Measurements from ENCODE around the gene CPNE2.
"Not testable (repeated sequence)": the region's sequence is repeated elsewhere in the genome, so short reads cannot be mapped to it uniquely, and the experiment has no call there.

Gene CPNE2

DNA sequence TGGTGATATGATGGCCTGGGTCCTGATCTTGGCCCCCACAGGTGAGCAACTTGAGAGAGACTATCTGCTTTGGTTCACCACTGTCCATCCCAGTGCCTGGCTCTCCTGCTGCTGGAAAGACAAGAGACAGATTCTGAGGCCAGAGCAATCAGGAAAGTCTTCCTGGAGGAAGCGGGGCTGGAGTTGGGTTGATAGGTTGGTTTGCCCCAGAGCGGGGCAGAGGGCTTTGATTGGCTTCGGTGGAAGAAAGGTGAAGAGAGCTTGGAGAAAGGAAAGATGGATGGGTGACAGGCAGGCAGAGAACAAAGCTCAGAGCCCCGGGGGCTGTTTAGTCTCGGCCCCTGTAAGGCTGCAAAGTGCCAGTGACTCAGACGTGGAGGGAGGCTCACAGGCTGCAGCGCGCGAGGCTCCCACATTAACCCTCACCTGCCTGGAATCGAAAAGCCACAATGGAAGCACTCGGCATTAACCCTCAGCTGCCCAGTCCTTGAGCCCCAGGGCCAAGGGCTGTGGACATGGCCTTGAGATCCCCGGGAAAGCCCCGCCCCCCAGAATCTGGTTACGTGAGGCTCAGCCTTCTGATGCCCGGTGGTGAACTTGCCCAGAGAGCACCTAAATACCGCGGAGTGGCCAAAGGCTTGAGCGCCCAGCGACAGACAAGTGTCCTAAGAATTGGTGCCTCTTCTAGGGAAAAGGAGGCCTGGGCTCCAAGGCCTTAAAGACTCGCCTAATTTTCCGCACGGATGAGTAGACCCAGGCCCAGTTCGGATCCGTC lies 996 bp upstream of the CPNE2 start:
- Histone ChIP-seq H3K4me1 (ENCODE audit: insufficient read depth, low read length) (no peaks in the 10 kb centered on the region), H3K27me3 (ENCODE audit: insufficient read depth, low read length) (peaks cover 29% of the 10 kb centered on the region), H3K36me3 (ENCODE audit: insufficient read depth, low read length) (no peaks in the 10 kb centered on the region), H3K4me3 (ENCODE audit: low read length) (peak overlapping the region; percentile 80), H3K27ac (ENCODE audit: low read depth, low read length) (no peak overlapping the region), H3K9me3 (ENCODE audit: insufficient read depth, low read depth, low read length) (no peaks in the 10 kb centered on the region), H3K9ac (ENCODE audit: low read depth, low read length) (no peak overlapping the region; the same call in 1 of the 2 replicates)
- WGBS = 4% methylated on average over 24 of the region's 24 CpGs

- H3K9ac ChIP-seq (ENCODE audit: low read depth, low read length) = peak overlapping the region; percentile 71; the same call in 1 of the 2 replicates
- H3K27me3 ChIP-seq (ENCODE audit: insufficient read depth, low read length) = peaks cover 29% of the 10 kb centered on the region
- H3K9me3 ChIP-seq (ENCODE audit: insufficient read depth, low read depth, low read length) = no peaks in the 10 kb centered on the region
- WGBS = under 1% methylated on average over 53 of the region's 53 CpGs
- no peaks in the 10 kb centered on the region; the same call in 1 of the 2 replicates for H3K4me1 ChIP-seq (ENCODE audit: insufficient read depth, low read length)
- no peak overlapping the region for H3K27ac ChIP-seq (ENCODE audit: low read depth, low read length)
- no peaks in the 10 kb centered on the region for H3K36me3 ChIP-seq (ENCODE audit: insufficient read depth, low read length)
- peak overlapping the region; percentile 80 for H3K4me3 ChIP-seq (ENCODE audit: low read length)
Observed at GRCh38 chr16:57092786-57093411, 516 bp downstream of the CPNE2 start.

DNA sequence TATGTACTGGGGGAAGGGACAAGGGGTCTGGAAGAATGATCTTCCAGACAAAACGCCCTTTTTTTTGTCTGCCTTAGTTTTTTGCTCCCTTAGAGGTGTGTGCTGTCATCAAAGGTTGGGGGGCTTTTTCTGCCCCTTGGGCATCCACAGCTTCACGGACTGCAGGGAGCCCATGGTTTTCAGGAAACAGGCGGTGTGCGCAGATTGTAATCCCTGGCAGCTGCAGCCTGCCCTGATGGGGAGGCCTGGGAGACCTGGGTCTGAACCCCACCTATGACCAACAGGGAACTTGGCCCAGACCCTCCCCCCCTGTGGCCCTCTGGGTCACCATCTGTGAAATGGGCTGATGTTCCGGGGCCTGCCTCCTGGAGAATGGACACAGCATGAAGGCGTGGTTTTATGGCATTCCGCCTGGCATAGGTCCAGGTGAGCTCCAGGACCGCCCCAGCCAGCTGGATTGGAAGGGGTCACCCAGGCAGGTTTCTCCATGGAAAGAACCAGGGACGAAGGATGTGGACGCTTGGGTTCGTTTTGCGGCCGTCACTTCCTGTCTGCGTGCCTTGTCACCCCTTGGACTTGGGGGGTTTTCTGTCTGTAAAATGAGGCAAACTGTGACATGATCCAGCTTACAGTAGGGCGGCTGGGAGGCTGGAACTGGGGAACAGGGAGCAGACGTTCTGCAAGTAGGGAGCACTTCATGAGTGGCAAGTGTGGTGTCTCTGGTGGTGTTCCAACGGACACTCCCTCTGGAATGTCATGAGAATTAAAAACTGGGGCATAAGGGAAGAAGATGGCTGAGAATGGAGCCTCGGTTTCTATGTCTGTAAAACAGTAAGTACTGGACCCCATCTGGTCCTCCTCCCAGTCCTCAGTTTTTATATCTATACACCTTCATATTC lies 1.5 kb downstream of the CPNE2 start:
- Histone ChIP-seq H3K27ac (ENCODE audit: low read depth, low read length) (no peak overlapping the region), H3K4me1 (ENCODE audit: insufficient read depth, low read length) (no peaks in the 10 kb centered on the region; the same call in 1 of the 2 replicates), H3K9me3 (ENCODE audit: insufficient read depth, low read depth, low read length) (no peaks in the 10 kb centered on the region), H3K4me3 (ENCODE audit: low read length) (peak overlapping the region; percentile 80), H3K9ac (ENCODE audit: low read depth, low read length) (no peak overlapping the region), H3K36me3 (ENCODE audit: insufficient read depth, low read length) (no peaks in the 10 kb centered on the region), H3K27me3 (ENCODE audit: insufficient read depth, low read length) (peaks cover 29% of the 10 kb centered on the region)
- whole genome bisulfite sequencing = 88% methylated on average over 17 of the region's 18 CpGs

DNA sequence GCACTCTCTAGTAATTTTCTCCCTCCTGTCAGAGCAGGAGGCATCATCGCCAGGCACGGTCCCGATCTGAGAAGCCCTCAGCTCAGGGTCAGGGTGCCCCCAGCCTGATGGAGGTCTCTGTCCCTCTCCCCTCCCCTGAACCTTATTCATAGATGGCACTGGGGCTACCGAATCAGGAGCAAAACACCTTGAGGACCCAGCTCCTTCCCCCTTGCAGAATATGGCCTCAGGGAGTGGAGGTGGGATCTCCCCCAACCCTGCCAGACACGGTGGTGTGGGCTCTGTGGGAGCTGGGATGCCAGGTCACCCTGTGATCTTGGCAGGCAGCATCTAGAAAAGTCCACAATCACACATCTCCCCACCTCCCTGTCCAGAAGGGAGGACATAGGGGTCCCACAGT lies 2.5 kb downstream of the CPNE2 start:
- no peak overlapping the region for H3K9ac ChIP-seq (ENCODE audit: low read depth, low read length)
- H3K9me3 ChIP-seq (ENCODE audit: insufficient read depth, low read depth, low read length) = no peaks in the 10 kb centered on the region
- no peak overlapping the region for H3K27ac ChIP-seq (ENCODE audit: low read depth, low read length)
- H3K27me3 ChIP-seq (ENCODE audit: insufficient read depth, low read length) = peaks cover 29% of the 10 kb centered on the region
- H3K36me3 ChIP-seq (ENCODE audit: insufficient read depth, low read length) = no peaks in the 10 kb centered on the region
- WGBS = 83% methylated on average over 5 of the region's 5 CpGs
- H3K4me3 ChIP-seq (ENCODE audit: low read length) = no peak overlapping the region
- H3K4me1 ChIP-seq (ENCODE audit: insufficient read depth, low read length) = no peaks in the 10 kb centered on the region; the same call in 1 of the 2 replicates

- Histone ChIP-seq H3K36me3 (ENCODE audit: insufficient read depth, low read length) (no peaks in the 10 kb centered on the region), H3K4me3 (ENCODE audit: low read length) (no peak overlapping the region), H3K9me3 (ENCODE audit: insufficient read depth, low read depth, low read length) (no peaks in the 10 kb centered on the region), H3K27me3 (ENCODE audit: insufficient read depth, low read length) (peaks cover 22% of the 10 kb centered on the region), H3K27ac (ENCODE audit: low read depth, low read length) (no peak overlapping the region), H3K9ac (ENCODE audit: low read depth, low read length) (no peak overlapping the region), H3K4me1 (ENCODE audit: insufficient read depth, low read length) (no peaks in the 10 kb centered on the region; the same call in 1 of the 2 replicates)
- WGBS = 99% methylated on average over 3 of the region's 3 CpGs
Observed at GRCh38 chr16:57096192-57096591, 3.8 kb downstream of the CPNE2 start.

DNA sequence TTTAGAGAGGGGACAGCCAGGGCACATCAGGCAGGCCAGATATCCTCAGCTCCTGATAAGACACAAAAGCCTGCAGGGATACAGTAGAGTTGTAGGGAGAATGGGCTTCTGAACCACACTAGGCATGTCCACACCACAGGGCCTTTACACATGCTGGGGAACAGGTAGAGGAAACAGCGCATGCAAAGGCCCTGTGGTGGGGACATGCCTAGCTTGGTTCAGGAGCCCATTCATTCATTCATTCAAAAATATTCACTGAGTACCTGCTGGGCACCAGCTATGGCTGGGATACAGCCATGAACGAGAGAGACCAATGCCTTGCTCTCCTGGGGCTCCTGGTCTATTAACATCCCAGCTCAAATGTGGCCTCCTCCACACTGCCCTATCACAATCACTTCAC lies 4.4 kb downstream of the CPNE2 start:
- 92% methylated on average over 2 of the region's 2 CpGs for WGBS
- H3K27ac ChIP-seq (ENCODE audit: low read depth, low read length) = no peak overlapping the region
- no peak overlapping the region for H3K9ac ChIP-seq (ENCODE audit: low read depth, low read length)
- H3K4me1 ChIP-seq (ENCODE audit: insufficient read depth, low read length) = no peaks in the 10 kb centered on the region; the same call in 1 of the 2 replicates
- H3K36me3 ChIP-seq (ENCODE audit: insufficient read depth, low read length) = no peaks in the 10 kb centered on the region
- H3K4me3 ChIP-seq (ENCODE audit: low read length) = no peak overlapping the region
- peaks cover 17% of the 10 kb centered on the region for H3K27me3 ChIP-seq (ENCODE audit: insufficient read depth, low read length)
- H3K9me3 ChIP-seq (ENCODE audit: insufficient read depth, low read depth, low read length) = no peaks in the 10 kb centered on the region

GRCh38 chr16:57098188-57098841 lies 5.9 kb downstream of the CPNE2 start:
- no peak overlapping the region for H3K4me3 ChIP-seq (ENCODE audit: low read length)
- peaks cover under 1% of the 10 kb centered on the region for H3K4me1 ChIP-seq (ENCODE audit: insufficient read depth, low read length)
- H3K9me3 ChIP-seq (ENCODE audit: insufficient read depth, low read depth, low read length) = no peaks in the 10 kb centered on the region
- WGBS = 83% methylated on average over 14 of the region's 14 CpGs
- H3K9ac ChIP-seq (ENCODE audit: low read depth, low read length) = no peak overlapping the region
- H3K27ac ChIP-seq (ENCODE audit: low read depth, low read length) = no peak overlapping the region
- peaks cover 10% of the 10 kb centered on the region for H3K27me3 ChIP-seq (ENCODE audit: insufficient read depth, low read length)
- no peaks in the 10 kb centered on the region for H3K36me3 ChIP-seq (ENCODE audit: insufficient read depth, low read length)

GRCh38 chr16:57099965-57100364 lies 7.6 kb downstream of the CPNE2 start:
- not testable (repeated sequence) for H3K9me3 ChIP-seq (ENCODE audit: insufficient read depth, low read depth, low read length); H3K27me3 ChIP-seq (ENCODE audit: insufficient read depth, low read length); H3K9ac ChIP-seq (ENCODE audit: low read depth, low read length); H3K27ac ChIP-seq (ENCODE audit: low read depth, low read length); H3K4me3 ChIP-seq (ENCODE audit: low read length); H3K36me3 ChIP-seq (ENCODE audit: insufficient read depth, low read length); H3K4me1 ChIP-seq (ENCODE audit: insufficient read depth, low read length)
- WGBS = 83% methylated on average over 6 of the region's 6 CpGs

DNA sequence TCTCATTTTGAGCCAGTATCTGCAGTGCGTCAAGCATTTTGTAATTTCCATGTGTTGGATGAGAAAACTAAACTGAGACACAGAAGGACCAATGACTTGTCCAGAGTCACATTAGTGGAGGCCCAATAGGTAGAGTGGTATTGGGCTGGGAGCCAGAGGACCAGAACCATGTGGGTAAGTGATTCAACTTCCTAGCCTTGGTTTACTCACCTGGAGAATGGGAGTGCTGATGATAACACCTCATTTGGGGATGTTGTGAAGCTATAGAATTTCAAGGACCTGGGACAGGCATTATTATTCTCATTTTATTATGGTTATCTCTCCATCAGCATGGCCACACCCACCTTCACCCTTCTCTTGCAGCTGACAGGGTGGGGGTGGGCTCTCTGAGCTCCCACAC lies 8.1 kb downstream of the CPNE2 start:
- 97% methylated on average over 1 of the region's 1 CpG for WGBS
- no peak overlapping the region for H3K4me3 ChIP-seq (ENCODE audit: low read length)
- H3K27me3 ChIP-seq (ENCODE audit: insufficient read depth, low read length) = no peaks in the 10 kb centered on the region
- no peaks in the 10 kb centered on the region for H3K9me3 ChIP-seq (ENCODE audit: insufficient read depth, low read depth, low read length)
- no peak overlapping the region for H3K9ac ChIP-seq (ENCODE audit: low read depth, low read length)
- peaks cover 3% of the 10 kb centered on the region for H3K4me1 ChIP-seq (ENCODE audit: insufficient read depth, low read length)
- H3K27ac ChIP-seq (ENCODE audit: low read depth, low read length) = no peak overlapping the region
- H3K36me3 ChIP-seq (ENCODE audit: insufficient read depth, low read length) = no peaks in the 10 kb centered on the region

- WGBS = 68% methylated on average over 16 of the region's 16 CpGs
- Histone ChIP-seq H3K9me3 (ENCODE audit: insufficient read depth, low read depth, low read length) (no peaks in the 10 kb centered on the region), H3K9ac (ENCODE audit: low read depth, low read length) (no peak overlapping the region), H3K4me3 (ENCODE audit: low read length) (no peak overlapping the region), H3K36me3 (ENCODE audit: insufficient read depth, low read length) (no peaks in the 10 kb centered on the region), H3K27ac (ENCODE audit: low read depth, low read length) (no peak overlapping the region), H3K27me3 (ENCODE audit: insufficient read depth, low read length) (no peaks in the 10 kb centered on the region), H3K4me1 (ENCODE audit: insufficient read depth, low read length) (peaks cover 3% of the 10 kb centered on the region; the same call in 1 of the 2 replicates)
Observed at GRCh38 chr16:57102888-57103851, 10.8 kb downstream of the CPNE2 start.

Measured in HUES64 (cell line).